ENCODE measurements around the gene PLA2G4A. TPM values are rescaled to one million over a fixed set of nuclear protein-coding genes. Genes with fewer than 3 reads are reported as not detected.

PLA2G4A gene
- total RNA-seq, 1 experiment from 2014 or later, result 8.6 TPM

GRCh38 chr1:186782791-186783190 lies 46.0 kb upstream of the PLA2G4A start:
- ATAC-seq, result no peak
- no peak for TF ChIP-seq MAX (IDR thresholded peaks at IDR 0.05)
- no peak for TF ChIP-seq TCF7L2 (IDR thresholded peaks at IDR 0.05; ENCODE audit: borderline replicate concordance, extremely low read depth, insufficient read depth, insufficient read length)
- TF ChIP-seq ATF3 (IDR thresholded peaks at IDR 0.05), result no peak
- TF ChIP-seq CTCF (IDR thresholded peaks at IDR 0.05 in 2 of 3, conservative IDR thresholded peaks at IDR 0.05 in 1 of 3; ENCODE audit: borderline replicate concordance in 1 of 3, insufficient read depth in 1 of 3, low read depth in 2 of 3, low read length in 2 of 3), result no peak
- TF ChIP-seq ZBTB33 (IDR thresholded peaks at IDR 0.05; ENCODE audit: extremely low read depth, insufficient replicate concordance, low read length), result no peak
- no peak for TF ChIP-seq POLR2A (IDR thresholded peaks at IDR 0.05; ENCODE audit: borderline replicate concordance, extremely low read depth, insufficient read depth, insufficient read length)
- no peak for TF ChIP-seq SP1 (IDR thresholded peaks at IDR 0.05; ENCODE audit: low read depth)
- no peak for TF ChIP-seq YY1 (IDR thresholded peaks at IDR 0.05; ENCODE audit: extremely low read depth, insufficient replicate concordance, low read depth, low read length)
- TF ChIP-seq REST (IDR thresholded peaks at IDR 0.05; ENCODE audit: low read depth), result no peak
- TF ChIP-seq ELF1 (IDR thresholded peaks at IDR 0.05; ENCODE audit: borderline replicate concordance, low read depth), result no peak
- TF ChIP-seq SIN3A (IDR thresholded peaks at IDR 0.05; ENCODE audit: low read depth), result no peak
- TF ChIP-seq FOSL1 (IDR thresholded peaks at IDR 0.05; ENCODE audit: low read depth), result no peak
- no peak for TF ChIP-seq SRF (IDR thresholded peaks at IDR 0.05; ENCODE audit: low read depth)
- TF ChIP-seq POLR2AphosphoS5 (IDR thresholded peaks at IDR 0.05; ENCODE audit: low read depth, low read length), result no peak
- no peak for TF ChIP-seq EZH2 (IDR thresholded peaks at IDR 0.05)
- TF ChIP-seq CBX3 (IDR thresholded peaks at IDR 0.05; ENCODE audit: low read depth), result no peak
- TF ChIP-seq CEBPB (IDR thresholded peaks at IDR 0.05; ENCODE audit: low read depth), result no peak
- TF ChIP-seq ZNF274 (IDR thresholded peaks at IDR 0.05; ENCODE audit: low read depth, low read length), result no peak
- TF ChIP-seq JUND (IDR thresholded peaks at IDR 0.05), result no peak
- H2AFZ ChIP-seq (ENCODE audit: low read depth, low read length, poor library complexity, severe bottlenecking), result no peak overlapping the region

More at GRCh38 chr1:186782791-186783190, 46.0 kb upstream of the PLA2G4A start:
- no peaks in the 10 kb centered on the region for H3K36me3 ChIP-seq (ENCODE audit: control insufficient read depth in 1 of 2, insufficient read depth in 2 of 2, low read length in 2 of 2)
- no peak overlapping the region for H3K9ac ChIP-seq (ENCODE audit: low read length)
- intact Hi-C loops (cut with micrococcal nuclease), result no loop called here
- no peaks in the 10 kb centered on the region for H3K9me3 ChIP-seq (ENCODE audit: control insufficient read depth in 1 of 2, insufficient read depth in 1 of 2, low read depth in 1 of 2, low read length in 2 of 2)
- no peak overlapping the region for H3K4me2 ChIP-seq (ENCODE audit: low read length)
- ChIA-PET POLR2A (no interaction called here), RAD21 (ENCODE audit: low non-redundant PET in 1 of 2, low total read pairs in 2 of 2, uncharacterized antibody in 2 of 2, unreplicated experiment in 2 of 2) (no interaction called here), CTCF (no interaction called here)
- no peak overlapping the region for H3K4me3 ChIP-seq (replicated peaks in 1 of 2; ENCODE audit: low read depth in 1 of 2, low read length in 2 of 2)
- no TSS peak for BruUV-seq (replicated peaks)
- H3K9me2 ChIP-seq (ENCODE audit: insufficient read depth), result no peaks in the 10 kb centered on the region
- no peaks in the 10 kb centered on the region for H3K79me2 ChIP-seq (ENCODE audit: insufficient read depth, low read length)
- H3K27me3 ChIP-seq (ENCODE audit: insufficient read depth, low read length), result no peaks in the 10 kb centered on the region
- H3K4me1 ChIP-seq (ENCODE audit: control insufficient read depth in 1 of 2, insufficient read depth in 2 of 2, low read length in 2 of 2), result no peaks in the 10 kb centered on the region
- no peak overlapping the region for H3K27ac ChIP-seq (ENCODE audit: low read depth, low read length)
- no peak for DNase-seq (ENCODE audit: low read depth, low spot score)
- H4K20me1 ChIP-seq (ENCODE audit: insufficient read depth), result no peaks in the 10 kb centered on the region
